Natural killer cell (primary cell): ENCODE results near the gene PPFIA1. TPM values are rescaled to one million over a fixed set of nuclear protein-coding genes. Genes with fewer than 3 reads are reported as not detected.
A peak's percentile ranks its signal among the peaks of the same experiment; 100 is the strongest.

Experiments
- ATAC-seq, 3 donors: fragments of 150-1000 bp in 2 of 3; fragments of 200-7000 bp in 1 of 3; cut with Tn5 transposase; 1 replicate in 1 of 3; 2 replicates in 2 of 3; pipeline ENCODE4 v1.10.0; 2021; ENCODE audit warnings: mild to moderate bottlenecking in 2 of 3, moderate library complexity in 2 of 3
- DNase-seq, 2 donors: peaks; one replicate each; pipeline versions ENCODE4 v3.0.0 to v3.0.0-alpha.2; 2013 to 2021; ENCODE audit warnings: mixed read lengths in 1 of 2
- H3K27ac ChIP-seq: one replicate; pipeline ENCODE4 v1.5.1; 2013; ENCODE audit warnings: mild to moderate bottlenecking, low read length
- H3K27me3 ChIP-seq: one replicate; pipeline ENCODE4 v1.6.1; 2013; ENCODE audit warnings: low read length; ENCODE audit not compliant: control insufficient read depth, insufficient read depth
- H3K36me3 ChIP-seq: one replicate; pipeline ENCODE4 v1.6.1; 2013; ENCODE audit warnings: low read length; ENCODE audit not compliant: control insufficient read depth, insufficient read depth
- H3K4me1 ChIP-seq: one replicate; pipeline ENCODE4 v1.6.1; 2013; ENCODE audit warnings: low read length; ENCODE audit not compliant: control insufficient read depth, insufficient read depth
- H3K4me3 ChIP-seq: one replicate; pipeline ENCODE4 v1.5.1; 2013; ENCODE audit warnings: low read length
- H3K9me3 ChIP-seq: one replicate; pipeline ENCODE4 v1.6.1; 2013; ENCODE audit warnings: low read length; ENCODE audit not compliant: control insufficient read depth, insufficient read depth
- H3K27ac Mint-ChIP-seq, 2 donors: one replicate each; pipeline ENCODE4 v1.8.0; 2022; ENCODE audit warnings: mild to moderate bottlenecking in 2 of 2, mixed read lengths in 2 of 2, moderate library complexity in 1 of 2
- H3K27me3 Mint-ChIP-seq, 2 donors: one replicate each; pipeline ENCODE4 v1.8.0; 2022; ENCODE audit warnings: low read depth in 2 of 2, mixed read lengths in 2 of 2
- H3K36me3 Mint-ChIP-seq: one replicate; pipeline ENCODE4 v1.8.0; 2022; ENCODE audit warnings: mixed read lengths
- H3K4me1 Mint-ChIP-seq, 2 donors: one replicate each; pipeline ENCODE4 v1.8.0; 2022; ENCODE audit warnings: mixed read lengths in 2 of 2
- H3K4me3 Mint-ChIP-seq: one replicate; pipeline ENCODE4 v1.8.0; 2022; ENCODE audit warnings: mild to moderate bottlenecking, moderate library complexity, mixed read lengths
- H3K9me3 Mint-ChIP-seq, 2 donors: one replicate each; pipeline ENCODE4 v1.8.0; 2022; ENCODE audit warnings: mixed read lengths in 2 of 2
- WGBS: methylation state at CpG from one replicate; pipeline ENCODE4 v1.1.7; 2013; ENCODE audit warnings: missing lambda C conversion rate; ENCODE audit not compliant: insufficient coverage; 5-methylcytosine and 5-hydroxymethylcytosine counted together
- intact Hi-C: fragments of 100-400 bp; cut with micrococcal nuclease; formaldehyde crosslinking; loops from one replicate; pipeline ENCODE4 v1.14.2; 2022
- total RNA-seq, 4 donors: library from RNA; stranded (reverse); fragments of 120-200 nt in 1 of 4; gene quantifications; one replicate each; pipeline versions ENCODE4 v1.2.3 to v1.2.4, GENCODE V29; 2013 to 2022
- TF ChIP-seq, protein P1 (sequence below): fragments of 200-600 bp; IDR thresholded peaks from one replicate; pipeline ENCODE4 v1.8.0; 2022; ENCODE audit warnings: antibody characterized with exemption

The PPFIA1 gene
- total RNA-seq, 3 donors from 2014 or later (not counting 1 experiment from before 2014, with no cell fraction given) = 42.1 to 75.4 (median 51.7) TPM

DNA sequence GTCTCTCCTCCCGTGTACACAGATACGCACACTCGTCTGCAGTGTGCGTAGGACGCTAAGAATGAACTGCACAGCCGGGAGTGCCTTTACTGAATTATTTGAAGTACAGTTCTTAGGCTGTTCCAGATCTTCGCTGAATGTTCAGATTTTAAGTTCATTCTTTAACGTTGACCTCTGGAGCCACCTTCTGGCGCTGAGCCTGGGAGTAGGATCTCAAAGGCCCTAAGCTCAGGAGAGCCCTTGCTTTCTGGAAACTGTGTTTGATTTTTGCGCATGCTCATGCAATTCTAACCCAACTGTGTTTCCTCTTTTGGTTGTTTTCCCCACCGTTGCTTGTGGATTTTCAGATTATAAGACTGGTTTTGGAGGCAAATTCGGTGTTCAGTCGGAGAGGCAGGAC is 150.6 kb downstream of the PPFIA1 start:
- H3K4me1 Mint-ChIP-seq = peaks cover 33 to 40% of the 10 kb centered on the region in 2 donors
- TF ChIP-seq, protein P1, sequence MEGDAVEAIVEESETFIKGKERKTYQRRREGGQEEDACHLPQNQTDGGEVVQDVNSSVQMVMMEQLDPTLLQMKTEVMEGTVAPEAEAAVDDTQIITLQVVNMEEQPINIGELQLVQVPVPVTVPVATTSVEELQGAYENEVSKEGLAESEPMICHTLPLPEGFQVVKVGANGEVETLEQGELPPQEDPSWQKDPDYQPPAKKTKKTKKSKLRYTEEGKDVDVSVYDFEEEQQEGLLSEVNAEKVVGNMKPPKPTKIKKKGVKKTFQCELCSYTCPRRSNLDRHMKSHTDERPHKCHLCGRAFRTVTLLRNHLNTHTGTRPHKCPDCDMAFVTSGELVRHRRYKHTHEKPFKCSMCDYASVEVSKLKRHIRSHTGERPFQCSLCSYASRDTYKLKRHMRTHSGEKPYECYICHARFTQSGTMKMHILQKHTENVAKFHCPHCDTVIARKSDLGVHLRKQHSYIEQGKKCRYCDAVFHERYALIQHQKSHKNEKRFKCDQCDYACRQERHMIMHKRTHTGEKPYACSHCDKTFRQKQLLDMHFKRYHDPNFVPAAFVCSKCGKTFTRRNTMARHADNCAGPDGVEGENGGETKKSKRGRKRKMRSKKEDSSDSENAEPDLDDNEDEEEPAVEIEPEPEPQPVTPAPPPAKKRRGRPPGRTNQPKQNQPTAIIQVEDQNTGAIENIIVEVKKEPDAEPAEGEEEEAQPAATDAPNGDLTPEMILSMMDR = no peak

GRCh38 chr11:70422692-70423522 is 152.4 kb downstream of the PPFIA1 start:
- H3K9me3 Mint-ChIP-seq = no peaks in the 10 kb centered on the region
- H3K9me3 ChIP-seq = peaks cover 17% of the 10 kb centered on the region
- no peak overlapping the region for H3K27ac ChIP-seq
- H3K4me1 Mint-ChIP-seq = peaks cover 29 to 40% of the 10 kb centered on the region in 2 donors
- H3K27ac Mint-ChIP-seq = peak overlapping the region; percentile 93 to 94
- H3K4me3 ChIP-seq = no peak overlapping the region
- TF ChIP-seq, protein P1 = no peak
- H3K27me3 ChIP-seq = peaks cover 54% of the 10 kb centered on the region
- intact Hi-C loops = no loop called here
- peaks cover 45 to 63% of the 10 kb centered on the region in 2 donors for H3K27me3 Mint-ChIP-seq
- H3K4me3 Mint-ChIP-seq = no peak overlapping the region
- no peaks in the 10 kb centered on the region for H3K36me3 Mint-ChIP-seq
- no peaks in the 10 kb centered on the region for H3K36me3 ChIP-seq
- ATAC-seq (no peak), DNase-seq (no peak)
- H3K4me1 ChIP-seq = peaks cover 38% of the 10 kb centered on the region
- WGBS = 93% methylated on average over 35 of the region's 35 CpGs

More for the DNA sequence above, 150.6 kb downstream of the PPFIA1 start:
- WGBS = 61% methylated on average over 13 of the region's 13 CpGs
- H3K4me1 ChIP-seq = peaks cover 34% of the 10 kb centered on the region
- DNase-seq (no peak), ATAC-seq (no peak)
- intact Hi-C loops = no loop called here
- peaks cover 54 to 66% of the 10 kb centered on the region in 2 donors for H3K27me3 Mint-ChIP-seq
- no peak overlapping the region for H3K4me3 Mint-ChIP-seq
- H3K9me3 ChIP-seq = peaks cover 17% of the 10 kb centered on the region
- H3K36me3 ChIP-seq = no peaks in the 10 kb centered on the region
- no peak overlapping the region for H3K27ac Mint-ChIP-seq
- no peaks in the 10 kb centered on the region for H3K9me3 Mint-ChIP-seq
- H3K36me3 Mint-ChIP-seq = no peaks in the 10 kb centered on the region
- H3K27me3 ChIP-seq = peaks cover 55% of the 10 kb centered on the region
- no peak overlapping the region for H3K4me3 ChIP-seq
- no peak overlapping the region for H3K27ac ChIP-seq

DNA sequence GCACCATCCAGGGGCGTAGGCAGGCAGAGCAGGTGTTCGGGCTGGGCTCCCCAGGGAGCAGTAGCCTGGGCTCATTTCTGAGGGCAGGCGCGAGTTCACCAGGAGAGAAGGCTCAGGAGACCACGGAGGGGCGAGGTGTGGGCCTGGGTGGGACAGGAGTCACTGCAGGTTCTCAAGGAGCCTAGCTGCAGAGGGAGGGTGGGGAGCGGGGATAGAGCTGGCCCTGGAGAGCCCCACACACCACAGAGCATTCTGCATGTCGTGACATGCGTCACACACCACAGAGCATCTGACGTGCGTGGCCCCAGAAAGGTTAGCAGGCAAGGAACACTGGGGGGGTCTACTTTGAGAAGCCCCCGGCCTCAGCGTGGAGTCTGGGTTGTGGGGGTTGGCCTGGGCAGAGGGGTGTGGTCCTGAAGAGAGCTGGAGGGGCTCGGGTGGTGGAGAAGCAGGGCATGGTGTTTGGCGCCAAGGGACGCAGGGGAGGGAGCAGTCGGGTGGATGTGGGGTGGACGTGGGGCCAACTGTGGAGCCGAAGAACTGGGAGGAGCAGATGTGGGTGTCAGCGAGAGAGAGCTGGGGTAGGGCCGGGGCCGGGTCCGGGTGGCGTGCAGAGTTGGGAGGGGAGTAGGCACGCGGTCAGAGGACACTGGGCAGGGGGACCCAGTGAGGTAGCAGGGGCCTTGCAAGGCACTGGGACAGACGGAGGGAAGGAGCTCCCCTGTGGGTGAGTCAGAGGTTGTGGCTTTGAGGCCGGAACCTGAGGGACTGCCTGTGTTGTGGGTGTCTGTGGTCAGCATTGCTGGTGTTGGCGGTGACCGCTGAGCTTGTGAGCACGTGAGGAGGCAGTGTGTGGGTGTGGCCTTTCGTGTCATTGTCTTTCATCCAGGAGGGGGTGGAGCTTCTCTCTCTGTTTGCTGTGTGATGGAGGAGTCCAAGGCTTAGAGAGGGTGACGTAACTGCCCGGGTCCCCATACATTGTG is 153.3 kb downstream of the PPFIA1 start:
- no peaks in the 10 kb centered on the region for H3K36me3 Mint-ChIP-seq
- H3K27ac Mint-ChIP-seq = peak overlapping the region; percentile 93 to 94
- 59% methylated on average over 34 of the region's 34 CpGs for WGBS
- peaks cover 34 to 40% of the 10 kb centered on the region in 2 donors for H3K4me1 Mint-ChIP-seq
- Histone ChIP-seq H3K4me3 (no peak overlapping the region), H3K27me3 (peaks cover 55% of the 10 kb centered on the region), H3K4me1 (peaks cover 38% of the 10 kb centered on the region), H3K27ac (no peak overlapping the region), H3K36me3 (no peaks in the 10 kb centered on the region), H3K9me3 (peaks cover 17% of the 10 kb centered on the region)
- H3K27me3 Mint-ChIP-seq = peaks cover 46 to 63% of the 10 kb centered on the region in 2 donors
- intact Hi-C loops = loop anchor here (2.0 kb wide), 1 partner anchor 59 kb away; no protein-coding TSS in a partner anchor
- DNase-seq (peak; percentile 59 to 83), ATAC-seq (peak; percentile 81 to 88 (median 82))
- peak overlapping the region; percentile 83 for H3K4me3 Mint-ChIP-seq
- TF ChIP-seq, protein P1 = no peak
- H3K9me3 Mint-ChIP-seq = no peaks in the 10 kb centered on the region
